Measurements from ENCODE around the gene C19orf85. TPM values are rescaled to one million over a fixed set of nuclear protein-coding genes. Genes with fewer than 3 reads are reported as not detected.
"Not testable (repeated sequence)": the region's sequence is repeated elsewhere in the genome, so short reads cannot be mapped to it uniquely, and the experiment has no call there.

Gene C19orf85
- total RNA-seq, 1 experiment from 2014 or later, result not detected

GRCh38 chr19:55454787-55455243 is 9.7 kb downstream of the C19orf85 start:
- H3K9me3 ChIP-seq, result no peaks in the 10 kb centered on the region
- H3K4me3 ChIP-seq, result no peak overlapping the region
- H3K27me3 ChIP-seq, result peaks cover 11% of the 10 kb centered on the region
- peaks cover 8% of the 10 kb centered on the region for H3K36me3 ChIP-seq
- DNase-seq, result peak; percentile 47

DNA sequence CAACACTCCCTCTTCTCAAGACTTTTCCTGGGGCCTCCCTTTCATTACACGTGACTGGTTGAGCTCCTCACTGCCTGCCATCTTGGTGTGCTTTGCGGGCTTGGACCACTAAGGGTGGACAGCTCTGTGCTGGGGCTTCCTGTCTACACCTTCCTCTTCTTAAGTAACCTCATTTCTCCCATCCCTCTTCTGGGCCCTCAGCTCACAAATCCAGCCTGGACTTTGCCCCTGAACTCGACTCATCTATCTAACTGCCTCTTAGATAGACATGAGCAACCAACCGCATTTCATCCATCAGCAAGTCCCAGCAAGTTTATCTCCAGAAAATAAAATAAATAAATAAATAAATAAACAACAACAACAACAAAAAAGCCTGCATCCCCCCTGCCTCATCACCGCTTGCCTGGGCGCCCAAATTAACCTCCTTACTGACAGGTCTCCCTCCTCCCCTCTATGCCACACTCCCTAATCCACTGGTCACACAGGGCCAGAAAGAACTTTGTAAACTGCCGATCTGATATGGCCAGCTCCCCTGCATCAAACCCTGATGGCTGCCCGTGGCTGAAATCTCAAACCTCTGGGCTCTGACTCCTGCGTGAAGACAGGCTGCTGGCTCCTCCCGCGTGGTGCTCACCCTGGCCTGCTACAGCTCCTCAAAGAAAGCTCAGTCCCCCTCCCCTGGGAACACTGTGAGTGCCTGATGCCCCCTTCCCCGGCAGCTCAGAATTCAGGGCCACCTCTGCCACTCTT is 10.9 kb downstream of the C19orf85 start:
- H3K36me3 ChIP-seq, result peaks cover 8% of the 10 kb centered on the region
- no peaks in the 10 kb centered on the region for H3K9me3 ChIP-seq
- H3K27me3 ChIP-seq, result peaks cover 14% of the 10 kb centered on the region
- H3K4me3 ChIP-seq, result no peak overlapping the region
- DNase-seq, result no peak

DNA sequence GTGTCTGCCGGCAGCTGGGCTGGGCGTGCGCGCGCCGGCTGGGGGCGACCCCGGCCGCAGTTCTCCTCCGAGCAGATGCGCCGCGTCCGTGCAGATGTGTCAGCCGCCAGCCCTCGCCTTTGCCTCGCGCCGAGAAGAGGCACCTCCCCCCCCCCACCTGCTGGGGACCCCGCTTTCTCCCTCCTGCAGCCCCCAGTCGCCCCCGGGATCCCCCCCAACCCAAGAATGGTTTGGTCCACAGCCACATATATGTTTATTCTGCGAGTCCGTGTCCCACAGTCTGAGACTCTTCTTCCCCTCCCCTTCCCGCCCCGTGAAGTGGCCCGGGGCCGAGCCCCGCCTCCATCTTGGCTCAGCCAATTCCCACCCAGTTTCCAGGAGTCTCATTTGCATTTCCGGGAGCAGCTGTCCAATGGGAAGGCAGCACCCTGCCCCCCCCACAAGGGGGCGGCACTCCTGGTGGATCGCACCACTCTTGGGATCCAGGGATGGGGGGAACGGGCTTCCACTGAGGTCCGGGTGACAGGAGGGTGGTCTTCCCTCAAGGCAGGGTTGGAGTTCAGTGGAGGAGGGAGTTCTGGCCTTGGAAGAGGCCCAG is 11.7 kb downstream of the C19orf85 start:
- DNase-seq, result peak; percentile 76
- Histone ChIP-seq H3K4me3 (no peak overlapping the region), H3K9me3 (no peaks in the 10 kb centered on the region), H3K36me3 (peaks cover 8% of the 10 kb centered on the region), H3K27me3 (peaks cover 14% of the 10 kb centered on the region)

DNA sequence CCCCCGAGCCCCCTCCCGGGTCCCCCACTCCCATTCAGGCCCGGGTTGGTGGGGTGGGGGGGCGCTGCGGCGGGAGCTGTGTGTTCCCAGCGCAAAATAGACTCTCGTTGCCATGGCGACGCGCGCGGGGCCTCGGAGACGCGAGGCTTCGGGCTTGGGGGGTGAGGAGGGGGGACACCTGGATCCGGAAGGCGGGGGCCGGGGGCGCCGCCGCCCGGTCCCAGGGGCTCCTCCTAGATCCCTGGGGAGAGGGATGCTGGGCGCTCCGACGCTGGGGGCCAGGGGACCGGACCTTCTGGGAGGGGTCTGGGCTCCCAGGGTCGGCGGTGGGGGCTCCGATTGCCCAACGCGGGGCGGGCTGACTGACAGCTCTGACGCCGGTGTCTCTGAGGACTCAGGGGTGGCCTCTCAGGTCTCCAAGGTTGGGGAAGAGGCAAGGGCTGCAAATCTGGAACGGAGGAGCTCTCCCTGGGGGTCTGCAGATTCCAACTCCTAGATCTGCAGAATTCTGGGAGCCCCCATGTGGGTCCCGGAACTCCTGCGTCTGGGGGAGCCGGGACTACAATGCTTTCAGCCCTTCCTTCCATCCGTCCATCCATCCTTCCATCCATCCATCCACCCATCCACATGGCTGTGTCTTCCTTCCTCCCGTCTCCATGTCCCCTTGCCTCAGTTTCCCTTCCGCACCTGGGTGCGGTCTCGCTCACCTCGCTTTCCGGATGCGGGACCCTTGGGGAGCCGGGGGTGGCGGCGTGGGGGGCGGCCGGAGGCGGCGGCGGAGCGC is 12.4 kb downstream of the C19orf85 start:
- no peaks in the 10 kb centered on the region for H3K9me3 ChIP-seq
- DNase-seq, result no peak
- peaks cover 8% of the 10 kb centered on the region for H3K36me3 ChIP-seq
- H3K27me3 ChIP-seq, result peaks cover 16% of the 10 kb centered on the region
- no peak overlapping the region for H3K4me3 ChIP-seq

- no peak for DNase-seq
- Histone ChIP-seq H3K27me3 (peaks cover 22% of the 10 kb centered on the region), H3K4me3 (no peak overlapping the region), H3K9me3 (no peaks in the 10 kb centered on the region), H3K36me3 (peaks cover 8% of the 10 kb centered on the region)
These were observed 13.2 kb downstream of the C19orf85 start for GRCh38 chr19:55451163-55451964.

DNA sequence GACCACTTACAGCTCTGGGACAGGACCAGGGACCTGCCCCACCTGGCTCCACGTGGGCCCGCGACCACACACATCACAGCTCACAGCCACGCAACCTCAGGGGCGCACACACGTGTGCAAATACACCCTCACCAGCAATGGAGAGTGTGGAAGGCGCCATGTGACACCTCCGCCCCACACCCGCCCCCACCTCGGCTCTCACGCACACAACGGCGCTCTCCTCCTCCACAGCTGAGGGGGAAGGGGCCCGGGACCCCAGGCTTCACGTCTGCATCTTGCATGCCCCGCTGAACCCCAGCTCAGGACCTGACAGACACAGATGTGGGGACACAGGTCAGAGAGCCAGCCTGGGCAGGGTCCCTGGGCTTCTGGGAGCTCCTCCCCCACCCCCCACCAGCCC is 15.1 kb downstream of the C19orf85 start:
- Histone ChIP-seq H3K4me3 (no peak overlapping the region), H3K27me3 (peaks cover 39% of the 10 kb centered on the region), H3K9me3 (no peaks in the 10 kb centered on the region), H3K36me3 (peaks cover 8% of the 10 kb centered on the region; the same call in 1 of the 2 replicates)
- no peak for DNase-seq

DNA sequence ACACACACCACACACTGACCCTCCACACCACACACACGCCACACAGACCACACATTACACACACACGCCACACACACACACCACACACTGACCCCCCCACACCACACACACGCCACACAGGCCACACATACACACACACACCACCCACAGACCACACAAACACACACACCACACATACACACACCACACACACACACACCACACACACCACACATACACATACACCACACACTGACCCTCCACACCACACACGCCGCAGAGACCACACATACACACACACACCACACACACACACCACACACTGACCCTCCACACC is 16.4 kb downstream of the C19orf85 start:
- DNase-seq, H3K4me3 ChIP-seq, H3K9me3 ChIP-seq, H3K36me3 ChIP-seq: not testable (repeated sequence)
- H3K27me3 ChIP-seq, result peaks cover 51% of the 10 kb centered on the region

DNA sequence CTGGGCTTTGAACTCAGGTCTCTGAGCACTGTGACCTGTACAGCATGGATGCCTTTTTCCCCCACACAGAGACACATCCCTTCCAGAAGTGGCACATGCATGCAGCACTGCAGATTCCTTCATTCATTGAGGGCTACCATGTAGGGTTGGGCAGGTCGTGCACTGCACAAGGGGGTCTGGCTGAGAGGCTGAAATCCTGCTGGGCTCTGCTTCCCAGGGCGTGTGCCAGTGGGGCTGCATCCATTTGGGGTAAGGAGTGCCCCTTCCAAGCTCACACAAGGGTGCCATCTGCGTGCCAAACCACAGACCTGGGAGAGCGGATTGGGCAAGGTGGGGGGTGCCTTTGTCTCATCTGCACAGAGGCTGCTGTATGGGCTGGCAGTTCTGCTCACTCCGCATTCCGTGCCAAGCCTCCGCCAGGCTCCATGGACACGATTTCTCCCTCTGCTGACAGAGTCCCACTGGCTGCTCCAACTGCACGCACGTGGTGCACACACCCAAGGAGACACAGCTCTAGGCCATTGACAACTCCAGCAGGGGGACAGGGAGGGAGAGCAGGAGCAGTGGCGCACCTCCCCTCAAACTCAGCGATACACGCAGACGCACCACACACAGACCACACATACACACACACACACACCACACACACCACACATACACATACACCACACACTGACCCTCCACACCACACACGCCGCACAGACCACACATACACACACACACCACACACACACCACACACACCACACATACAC is 17.0 kb downstream of the C19orf85 start:
- Histone ChIP-seq H3K4me3 (no peak overlapping the region), H3K27me3 (peaks cover 54% of the 10 kb centered on the region), H3K36me3 (no peaks in the 10 kb centered on the region), H3K9me3 (no peaks in the 10 kb centered on the region)
- DNase-seq, result peak; percentile 99

DNA sequence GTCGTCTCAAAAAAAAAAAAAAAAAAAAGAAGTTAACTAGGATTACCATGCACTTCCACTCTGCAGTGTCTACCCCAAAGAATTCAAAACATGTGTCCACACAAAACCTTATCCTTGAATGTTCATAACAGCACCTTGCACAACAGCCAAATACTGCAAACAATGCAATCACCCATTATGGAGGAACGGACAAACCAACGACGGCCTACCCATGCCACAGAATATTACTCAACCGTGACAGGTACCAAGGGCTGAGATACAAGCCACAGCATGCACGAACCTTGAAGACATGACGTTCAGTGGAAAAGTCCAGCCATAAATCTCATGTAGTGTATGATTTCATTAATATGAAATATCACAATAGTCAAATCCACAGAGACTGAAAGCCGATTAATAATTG is 18.5 kb downstream of the C19orf85 start:
- Histone ChIP-seq H3K36me3 (no peaks in the 10 kb centered on the region), H3K4me3 (no peak overlapping the region), H3K27me3 (peaks cover 53% of the 10 kb centered on the region), H3K9me3 (no peaks in the 10 kb centered on the region)
- no peak for DNase-seq

DNA sequence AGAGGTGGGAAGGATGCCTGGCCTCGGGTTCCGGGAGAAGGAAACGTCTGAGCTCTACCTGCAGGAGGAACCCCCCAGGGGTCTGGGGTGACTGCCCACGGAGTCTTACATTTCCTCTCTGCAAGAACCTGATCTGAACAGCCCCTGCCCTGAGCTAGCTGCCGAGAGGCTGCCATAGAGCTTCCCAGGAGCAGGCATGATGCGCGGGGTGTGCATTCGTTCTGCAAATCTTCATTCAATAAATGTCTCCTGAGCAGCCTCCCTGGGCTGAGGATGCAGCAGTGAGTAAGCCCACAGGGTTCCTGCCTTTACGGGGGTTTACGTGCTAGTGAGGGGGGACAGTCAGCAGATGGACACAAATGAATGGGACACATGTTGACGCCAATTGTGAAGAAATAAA is 19.9 kb downstream of the C19orf85 start:
- DNase-seq, result no peak
- Histone ChIP-seq H3K27me3 (peaks cover 60% of the 10 kb centered on the region), H3K36me3 (no peaks in the 10 kb centered on the region)

DNA sequence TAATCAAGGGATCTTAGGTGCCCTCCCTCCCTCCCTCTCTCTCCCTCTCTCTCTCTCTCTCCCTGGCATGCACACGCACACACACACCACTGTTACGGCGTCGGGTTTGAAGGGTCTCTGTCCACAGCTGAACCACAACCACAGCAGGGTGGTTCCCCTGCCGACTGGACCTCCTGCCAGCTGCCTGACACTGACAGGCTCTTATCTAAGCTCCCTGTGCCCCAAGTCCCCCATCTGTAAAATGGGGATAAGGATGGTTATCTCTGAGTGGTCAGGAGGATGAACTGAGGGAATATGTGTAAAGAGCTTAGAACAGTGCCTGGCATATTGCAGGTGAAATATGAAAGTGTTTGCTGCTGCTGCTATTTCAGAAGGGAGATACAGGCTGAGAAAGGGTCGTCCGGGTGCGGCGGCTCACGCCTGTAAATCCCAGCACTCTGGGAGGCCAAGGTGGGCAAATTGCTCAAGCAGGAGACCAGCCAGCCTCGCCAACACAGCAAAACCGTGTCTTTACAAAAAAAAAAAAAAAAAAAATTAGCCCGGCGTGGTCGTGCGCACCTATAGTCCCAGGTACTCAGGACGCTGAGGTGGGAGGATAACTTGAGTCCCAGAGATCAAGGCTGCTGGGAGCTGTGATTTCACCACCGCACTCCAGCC is 20.6 kb downstream of the C19orf85 start:
- H3K9me3 ChIP-seq, result no peaks in the 10 kb centered on the region
- no peak for DNase-seq
- peaks cover 61% of the 10 kb centered on the region for H3K27me3 ChIP-seq

More for the DNA sequence above, 19.9 kb downstream of the C19orf85 start:
- H3K9me3 ChIP-seq, result no peaks in the 10 kb centered on the region
- H3K4me3 ChIP-seq, result no peak overlapping the region

GRCh38 chr19:55443045-55443823 is 21.3 kb downstream of the C19orf85 start, which contains the start of gene SHISA7:
Gene SHISA7, minus strand, starts transcription at chr19:55443300. Its CDS starts 437 bp downstream, at chr19:55442863.
- Histone ChIP-seq H3K36me3 (no peaks in the 10 kb centered on the region), H3K4me3 (no peak within 1 kb of the TSS), H3K9me3 (no peaks in the 10 kb centered on the region), H3K27me3 (peaks cover 61% of the 10 kb centered on the region)
- DNase-seq, result no peak

More for the DNA sequence above, 20.6 kb downstream of the C19orf85 start:
- Histone ChIP-seq H3K36me3 (no peaks in the 10 kb centered on the region), H3K4me3 (no peak overlapping the region)

DNA sequence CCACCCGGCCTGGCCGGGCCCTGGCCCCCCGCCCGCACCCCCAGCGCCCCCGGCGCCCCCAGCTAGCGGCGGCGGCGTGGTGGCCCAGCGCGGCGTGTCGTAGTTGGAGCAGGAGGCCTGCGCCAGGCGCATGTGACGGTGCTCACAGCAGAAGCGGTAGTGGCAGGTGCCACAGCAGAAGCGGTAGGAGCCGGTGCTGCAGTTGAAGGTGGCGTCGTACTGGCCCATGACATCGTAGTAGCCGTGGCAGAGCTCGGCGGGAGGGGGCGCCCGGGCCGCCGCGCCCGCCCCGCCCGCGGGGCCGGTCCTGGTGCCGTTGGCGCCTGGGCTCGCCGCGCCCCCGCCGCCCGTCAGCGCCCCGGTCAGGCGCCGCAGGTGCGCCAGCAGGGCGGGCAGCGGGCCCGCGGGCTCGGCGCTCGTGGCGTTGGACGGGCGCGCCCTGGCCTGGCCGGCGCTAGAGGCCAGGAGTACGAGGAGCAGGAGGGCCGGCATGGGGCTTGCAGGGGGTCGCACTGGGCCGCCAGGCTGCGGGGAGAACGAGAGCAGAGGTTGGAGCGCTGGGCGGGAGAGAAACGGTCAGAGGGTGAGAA is 22.1 kb downstream of the C19orf85 start:
- no peak overlapping the region for H3K4me3 ChIP-seq
- H3K36me3 ChIP-seq, result no peaks in the 10 kb centered on the region
- H3K27me3 ChIP-seq, result peaks cover 63% of the 10 kb centered on the region
- no peak for DNase-seq
- H3K9me3 ChIP-seq, result no peaks in the 10 kb centered on the region

DNA sequence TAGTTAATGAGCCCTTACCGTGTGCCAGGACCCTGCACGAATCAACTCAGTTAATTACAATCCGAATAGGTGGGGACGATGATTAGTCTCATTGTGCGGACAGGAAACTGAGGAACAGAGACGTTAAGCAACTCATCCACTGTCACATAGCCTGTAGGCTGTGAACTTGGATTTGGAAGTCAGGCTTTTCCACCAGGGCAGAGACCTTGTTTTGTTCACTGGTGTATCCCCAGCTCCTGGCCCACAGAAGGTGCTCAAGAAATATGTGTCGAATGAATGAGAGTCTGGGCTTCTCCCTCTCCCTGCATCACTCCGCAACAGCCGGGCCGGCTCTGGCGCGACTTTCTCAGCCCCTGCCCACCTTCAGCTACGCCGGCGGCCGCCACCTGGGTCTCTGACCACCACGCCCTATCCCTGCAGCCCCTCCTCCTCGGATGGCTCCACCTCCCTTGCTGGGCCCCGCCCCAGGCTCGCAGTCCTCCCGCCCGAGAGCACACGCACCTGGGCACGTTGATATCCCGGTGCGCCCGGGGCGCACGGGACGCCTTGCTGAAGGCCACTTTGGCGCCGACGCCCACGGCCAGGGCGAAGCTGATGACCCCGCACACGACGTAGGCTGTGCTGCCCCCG is 22.7 kb downstream of the C19orf85 start:
- Histone ChIP-seq H3K27me3 (peaks cover 65% of the 10 kb centered on the region), H3K9me3 (no peaks in the 10 kb centered on the region), H3K4me3 (no peak overlapping the region), H3K36me3 (no peaks in the 10 kb centered on the region)
- no peak for DNase-seq
